H1 (cell line): Measurements from ENCODE around the gene SCMH1. TPM values are rescaled to one million over a fixed set of nuclear protein-coding genes. Genes with fewer than 3 reads are reported as not detected.

Experiments used
- CTCF ChIA-PET: fragments of 300-600 bp; sonication (Branson Sonifier 250); formaldehyde crosslinking; loops from one replicate; lab custom pipeline; 2021; ENCODE audit not compliant: partially characterized antibody; lab: Charles Lee
- POLR2A ChIA-PET: fragments of 300-600 bp; sonication (Branson Sonifier 250); formaldehyde crosslinking; loops from one replicate; lab custom pipeline; 2021; ENCODE audit warnings: inconsistent platforms; ENCODE audit not compliant: partially characterized antibody; lab: Charles Lee
- DNase-seq, 2 experiments: peaks; one replicate each; pipeline versions ENCODE4 v3.0.0 to v3.0.0-alpha.2; 2010 to 2022; ENCODE audit warnings: low spot score in 2 of 2, low read depth in 1 of 2, mixed read lengths in 1 of 2
- FAIRE-seq: peaks from 2 replicates; lab custom pipeline; 2011; peaks lifted over from hg19 to GRCh38; lab: Jason Lieb, UNC
- H2AFZ ChIP-seq: 2 replicates; pipeline ENCODE4 v1.8.1; 2012; ENCODE audit warnings: low read length, inconsistent platforms
- H2AK5ac ChIP-seq: 2 replicates; pipeline ENCODE4 v1.6.1; 2013; ENCODE audit warnings: low read depth, low read length
- H2BK120ac ChIP-seq: replicated peaks from 2 replicates; pipeline ENCODE3; 2013; ENCODE audit warnings: low read depth, low read length, inconsistent platforms
- H2BK12ac ChIP-seq: 2 replicates; pipeline ENCODE4 v1.6.1; 2013; ENCODE audit warnings: low read depth, low read length
- H2BK15ac ChIP-seq: 2 replicates; pipeline ENCODE4 v1.6.1; 2013; ENCODE audit warnings: low read length
- H2BK20ac ChIP-seq: 2 replicates; pipeline ENCODE4 v1.6.1; 2013; ENCODE audit warnings: low read length
- H2BK5ac ChIP-seq: 2 replicates; pipeline ENCODE4 v1.6.1; 2013; ENCODE audit warnings: low read depth, low read length
- H3K14ac ChIP-seq: 2 replicates; pipeline ENCODE4 v1.6.1; 2013; ENCODE audit warnings: inconsistent platforms; ENCODE audit not compliant: insufficient read length
- H3K18ac ChIP-seq: 2 replicates; pipeline ENCODE4 v1.6.1; 2013; ENCODE audit warnings: low read length; ENCODE audit errors: extremely low read depth
- H3K23ac ChIP-seq: 2 replicates; pipeline ENCODE4 v1.6.1; 2013; ENCODE audit warnings: inconsistent platforms; ENCODE audit not compliant: insufficient read length
- H3K23me2 ChIP-seq: 2 replicates; pipeline ENCODE4 v1.6.1; 2013; ENCODE audit warnings: low read depth, low read length
- H3K27ac ChIP-seq: 2 replicates; pipeline ENCODE4 v1.6.1; 2011; ENCODE audit warnings: low read depth, low read length, inconsistent platforms
- H3K27me3 ChIP-seq, 4 experiments: replicated peaks in 1 of 4; 1 replicate in 1 of 4; 2 replicates in 3 of 4; pipeline versions ENCODE4 v1.6.1 to v1.8.1; 2011 to 2013; ENCODE audit warnings: low read length in 3 of 4, mild to moderate bottlenecking in 3 of 4, inconsistent platforms in 2 of 4, mixed read lengths in 2 of 4, moderate library complexity in 1 of 4; ENCODE audit not compliant: control insufficient read depth in 3 of 4, insufficient read depth in 3 of 4; ENCODE audit errors: extremely low read depth in 1 of 4
- H3K36me3 ChIP-seq, 4 experiments: 2 replicates each; pipeline versions ENCODE4 v1.6.1 to v1.8.1; 2011 to 2013; ENCODE audit warnings: mild to moderate bottlenecking in 4 of 4, low read length in 3 of 4, moderate library complexity in 2 of 4, control low read depth in 1 of 4, inconsistent platforms in 1 of 4; ENCODE audit not compliant: insufficient read depth in 4 of 4, control insufficient read depth in 2 of 4
- H3K4ac ChIP-seq: replicated peaks from 2 replicates; pipeline ENCODE3; 2013; ENCODE audit warnings: low read length, low read depth, mixed read lengths, inconsistent platforms; ENCODE audit not compliant: insufficient read length
- H3K4me1 ChIP-seq, 4 experiments: replicated peaks in 1 of 4; 1 replicate in 1 of 4; 2 replicates in 3 of 4; pipeline versions ENCODE4 v1.6.1 to v1.8.1; 2011 to 2013; ENCODE audit warnings: low read length in 3 of 4, inconsistent platforms in 2 of 4, mixed read lengths in 1 of 4; ENCODE audit not compliant: insufficient read depth in 4 of 4, control insufficient read depth in 3 of 4
- H3K4me2 ChIP-seq, 2 experiments: 2 replicates each; pipeline versions ENCODE4 v1.6.1 to v1.8.1; 2011 to 2013; ENCODE audit warnings: low read depth in 2 of 2, low read length in 2 of 2, control low read depth in 1 of 2, inconsistent platforms in 1 of 2, mild to moderate bottlenecking in 1 of 2; ENCODE audit not compliant: insufficient read depth in 1 of 2
- H3K4me3 ChIP-seq, 4 experiments: fragments of 200-600, 300-600 bp in 1 of 4; sonication (generic), shearing (Covaris generic), sonication (Bioruptor Twin) in 1 of 4; 2 replicates each; pipeline versions ENCODE4 v1.5.1 to v1.8.1; 2011 to 2016; ENCODE audit warnings: low read length in 4 of 4, low read depth in 3 of 4, control low read depth in 2 of 4, inconsistent platforms in 2 of 4, mild to moderate bottlenecking in 2 of 4, mixed read lengths in 1 of 4, moderate library complexity in 1 of 4; ENCODE audit not compliant: insufficient read depth in 2 of 4; ENCODE audit errors: extremely low read depth in 1 of 4
- H3K56ac ChIP-seq: replicated peaks from 2 replicates; pipeline ENCODE3; 2013; ENCODE audit warnings: low read depth, mild to moderate bottlenecking, mixed read lengths, low read length, inconsistent platforms; ENCODE audit not compliant: insufficient read length
- H3K79me1 ChIP-seq: 2 replicates; pipeline ENCODE4 v1.6.1; 2013; ENCODE audit warnings: low read depth, low read length, control low read depth
- H3K79me2 ChIP-seq, 2 experiments: 2 replicates each; pipeline versions ENCODE4 v1.6.1 to v1.8.1; 2012 to 2013; ENCODE audit warnings: low read length in 2 of 2, mild to moderate bottlenecking in 2 of 2, inconsistent platforms in 1 of 2; ENCODE audit not compliant: insufficient read depth in 2 of 2, control insufficient read depth in 1 of 2
- H3K9ac ChIP-seq, 4 experiments: replicated peaks in 1 of 4; 1 replicate in 1 of 4; 2 replicates in 3 of 4; pipeline versions ENCODE4 v1.6.1 to v1.8.1; 2011 to 2013; ENCODE audit warnings: low read depth in 3 of 4, low read length in 3 of 4, control low read depth in 2 of 4, mild to moderate bottlenecking in 2 of 4, moderate library complexity in 2 of 4, inconsistent platforms in 1 of 4; ENCODE audit errors: extremely low read depth in 1 of 4
- H3K9me3 ChIP-seq, 2 experiments: 2 replicates each; pipeline versions ENCODE4 v1.6.1 to v1.8.1; 2012 to 2013; ENCODE audit warnings: mild to moderate bottlenecking in 2 of 2, moderate library complexity in 2 of 2, control low read depth in 1 of 2, inconsistent platforms in 1 of 2, low read depth in 1 of 2, low read length in 1 of 2, mixed read lengths in 1 of 2; ENCODE audit not compliant: insufficient read depth in 2 of 2
- H4K20me1 ChIP-seq, 2 experiments: replicated peaks in 1 of 2; 2 replicates each; pipeline versions ENCODE3 to v1.8.1; 2011 to 2013; ENCODE audit warnings: inconsistent platforms in 2 of 2, low read length in 2 of 2, mild to moderate bottlenecking in 1 of 2; ENCODE audit not compliant: insufficient read depth in 2 of 2, control insufficient read depth in 1 of 2
- H4K5ac ChIP-seq: 2 replicates; pipeline ENCODE4 v1.6.1; 2013; ENCODE audit warnings: low read length, low read depth, mixed read lengths, inconsistent platforms; ENCODE audit not compliant: insufficient read length
- H4K8ac ChIP-seq: 2 replicates; pipeline ENCODE4 v1.8.0; 2013; ENCODE audit warnings: mild to moderate bottlenecking, moderate library complexity, low read length, inconsistent platforms; ENCODE audit not compliant: insufficient read depth; ENCODE audit errors: extremely low read depth
- H4K91ac ChIP-seq: replicated peaks from 2 replicates; pipeline ENCODE3; 2013; ENCODE audit warnings: low read length, mixed read lengths, inconsistent platforms; ENCODE audit not compliant: insufficient read length
- RXRA ChIP-seq: IDR thresholded peaks from 2 replicates; pipeline ENCODE4 v1.6.1; 2011; ENCODE audit warnings: low read depth, mild to moderate bottlenecking, low read length, moderate library complexity; ENCODE audit not compliant: insufficient read depth
- polyA plus RNA-seq, 7 experiments: library from polyadenylated mRNA; depleted of rRNA in 3 of 7; stranded (reverse) in 5 of 7; unstranded in 2 of 7; fragments of >200 nt in 5 of 7; fragments of 200-250 nt in 2 of 7; gene quantifications; 1 replicate in 5 of 7; 2 replicates in 1 of 7; 4 replicates in 1 of 7; pipeline versions ENCODE4 v1.2.1 to v1.2.3, GENCODE V29; 2011 to 2013; ENCODE audit warnings: missing spikeins in 2 of 7, mixed read lengths in 2 of 7
- total RNA-seq: library from RNA; stranded (reverse); fragmentation: NEBNext Ultra II Directional; extraction: Animal tissue kit (Norgen Biotek cat#: 25700); gene quantifications from 2 replicates; pipeline ENCODE4 v1.2.1, GENCODE V29; 2021

SCMH1 gene
- total and polyA plus RNA-seq, 2 of the 8 experiments (the other 6 are each of a cell fraction or from before 2014, with no cell fraction given) = 16.6 to 30.7 TPM

GRCh38 chr1:41235893-41236292 lies 6.2 kb downstream of the SCMH1 start:
- no peak overlapping the region for H2BK15ac ChIP-seq
- no peak overlapping the region for H2BK120ac ChIP-seq
- H3K4me2 ChIP-seq = no peak overlapping the region
- H3K18ac ChIP-seq = no peak overlapping the region
- no peak for TF ChIP-seq RXRA
- TF ChIP-seq, all 59 proteins: peak for 0
- no peak overlapping the region for H3K56ac ChIP-seq
- DNase-seq = no peak
- peaks cover 0 to 14% of the 10 kb centered on the region in 2 experiments; a peak in 1 of 4 replicates for H3K79me2 ChIP-seq
- H4K5ac ChIP-seq = no peak overlapping the region
- peaks cover 0 to 2% (median 0%) of the 10 kb centered on the region in 4 experiments; a peak in 3 of 7 replicates for H3K27me3 ChIP-seq
- no peak overlapping the region for H2BK5ac ChIP-seq
- peaks cover 0 to 3% (median 1%) of the 10 kb centered on the region in 4 experiments; a peak in 3 of 7 replicates for H3K4me1 ChIP-seq
- H2AFZ ChIP-seq = no peak overlapping the region
- H3K9ac ChIP-seq = no peak overlapping the region
- no peak overlapping the region for H2BK20ac ChIP-seq
- no peak overlapping the region for H3K23ac ChIP-seq
- no peak overlapping the region for H4K8ac ChIP-seq
- H4K91ac ChIP-seq = no peak overlapping the region
- no peaks in the 10 kb centered on the region for H3K36me3 ChIP-seq
- no peaks in the 10 kb centered on the region for H3K79me1 ChIP-seq
- H2BK12ac ChIP-seq = no peak overlapping the region
- no peak overlapping the region for H3K4ac ChIP-seq
- POLR2A ChIA-PET = no interaction called here
- FAIRE-seq = no peak
- H3K4me3 ChIP-seq = no peak overlapping the region
- H3K27ac ChIP-seq = no peak overlapping the region
- H3K9me3 ChIP-seq = no peaks in the 10 kb centered on the region
- H3K23me2 ChIP-seq = no peaks in the 10 kb centered on the region; the same call in 1 of the 2 replicates
- CTCF ChIA-PET = no interaction called here
- no peak overlapping the region for H3K14ac ChIP-seq
- peaks cover 0 to 1% of the 10 kb centered on the region in 2 experiments for H4K20me1 ChIP-seq
- H2AK5ac ChIP-seq = no peak overlapping the region
